Calu3 (cell line): ENCODE data around the gene AGPAT1. TPM values are rescaled to one million over a fixed set of nuclear protein-coding genes. Genes with fewer than 3 reads are reported as not detected.
A peak's percentile ranks its signal among the peaks of the same experiment; 100 is the strongest.

Experiments used
- BruUV-seq: library from RNA; stranded (reverse); fragments of 400-500 nt; replicated peaks from 2 replicates; lab custom pipeline; 2021; lab: Mats Ljungman, UMichigan
- CTCF ChIA-PET: fragments of 300-600 bp; sonication (Branson Sonifier 250); formaldehyde crosslinking; loops from one replicate; lab custom pipeline; 2022; ENCODE audit warnings: antibody characterized with exemption; lab: Charles Lee
- DNase-seq: peaks from one replicate; pipeline ENCODE4 v3.0.0; 2022
- H3K27ac Mint-ChIP-seq: one replicate; pipeline ENCODE4 v1.8.0; 2022; ENCODE audit warnings: mixed read lengths; ENCODE audit not compliant: unreplicated experiment
- H3K27me3 Mint-ChIP-seq: one replicate; pipeline ENCODE4 v1.8.0; 2022; ENCODE audit warnings: mixed read lengths; ENCODE audit not compliant: unreplicated experiment
- H3K36me3 Mint-ChIP-seq: one replicate; pipeline ENCODE4 v1.8.0; 2022; ENCODE audit warnings: mild to moderate bottlenecking, moderate library complexity, mixed read lengths; ENCODE audit not compliant: insufficient read depth, unreplicated experiment
- H3K4me1 Mint-ChIP-seq: one replicate; pipeline ENCODE4 v1.8.0; 2022; ENCODE audit warnings: mild to moderate bottlenecking, low read depth, mixed read lengths; ENCODE audit not compliant: unreplicated experiment
- H3K4me3 Mint-ChIP-seq: one replicate; pipeline ENCODE4 v1.8.0; 2022; ENCODE audit warnings: mild to moderate bottlenecking, low read depth, moderate library complexity, mixed read lengths; ENCODE audit not compliant: unreplicated experiment
- H3K9me3 Mint-ChIP-seq: one replicate; pipeline ENCODE4 v1.8.0; 2022; ENCODE audit warnings: low read depth, mixed read lengths; ENCODE audit not compliant: unreplicated experiment
- intact Hi-C: fragments of 100-400 bp; cut with micrococcal nuclease; formaldehyde crosslinking; loops from one replicate; pipeline ENCODE4 v1.10.0; 2022; ENCODE audit not compliant: unreplicated experiment
- total RNA-seq: library from RNA; stranded (reverse); gene quantifications from 2 replicates; pipeline ENCODE4 v1.2.3, GENCODE V29; 2022
- TF ChIP-seq, protein P1 (sequence below): fragments of 200-600 bp; IDR thresholded peaks from one replicate; pipeline ENCODE4 v1.8.0; 2022; ENCODE audit warnings: antibody characterized with exemption; ENCODE audit not compliant: unreplicated experiment

AGPAT1 gene
- total RNA-seq, 1 experiment from 2014 or later: 138 TPM

DNA sequence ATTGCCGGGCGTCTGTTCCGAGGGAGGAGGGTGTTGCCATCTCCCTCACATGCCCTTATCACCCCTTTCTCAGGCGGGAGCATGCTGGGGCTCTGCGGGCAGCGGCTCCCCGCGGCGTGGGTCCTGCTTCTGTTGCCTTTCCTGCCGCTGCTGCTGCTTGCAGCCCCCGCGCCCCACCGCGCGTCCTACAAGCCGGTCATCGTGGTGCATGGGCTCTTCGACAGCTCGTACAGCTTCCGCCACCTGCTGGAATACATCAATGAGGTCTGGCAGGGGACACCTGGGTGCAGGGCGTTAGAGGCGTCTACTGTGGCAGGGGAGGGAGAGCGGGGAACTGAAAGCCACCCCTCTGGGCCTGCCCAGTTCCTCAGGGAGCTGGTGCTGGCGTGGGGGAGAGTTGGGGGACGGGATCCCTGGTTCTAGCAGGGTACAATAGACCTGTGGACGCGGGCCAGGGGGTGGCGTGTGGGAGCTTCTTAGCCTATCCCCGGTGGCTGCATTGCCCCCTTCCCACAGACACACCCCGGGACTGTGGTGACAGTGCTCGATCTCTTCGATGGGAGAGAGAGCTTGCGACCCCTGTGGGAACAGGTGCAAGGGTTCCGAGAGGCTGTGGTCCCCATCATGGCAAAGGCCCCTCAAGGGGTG, 21.2 kb downstream of the AGPAT1 start:
- CTCF ChIA-PET: interaction anchor here (0.7 to 1.3 kb wide), 8 partner anchors 25 to 67 kb away, joined by 3 to 12 read pairs (median 4); partner anchors contain the start of genes ATF6B, FKBPL and PBX2
- Mint-ChIP-seq H3K9me3 (no peaks in the 10 kb centered on the region), H3K27me3 (no peaks in the 10 kb centered on the region), H3K4me1 (peaks cover 22% of the 10 kb centered on the region), H3K4me3 (peak overlapping the region; percentile 94), H3K27ac (peak overlapping the region; percentile 52), H3K36me3 (peaks cover 29% of the 10 kb centered on the region)
- intact Hi-C loops: loop anchor here (1.0 kb wide), 1 partner anchor 35 kb away; no protein-coding TSS in a partner anchor
- no TSS peak for BruUV-seq
- TF ChIP-seq, protein P1, sequence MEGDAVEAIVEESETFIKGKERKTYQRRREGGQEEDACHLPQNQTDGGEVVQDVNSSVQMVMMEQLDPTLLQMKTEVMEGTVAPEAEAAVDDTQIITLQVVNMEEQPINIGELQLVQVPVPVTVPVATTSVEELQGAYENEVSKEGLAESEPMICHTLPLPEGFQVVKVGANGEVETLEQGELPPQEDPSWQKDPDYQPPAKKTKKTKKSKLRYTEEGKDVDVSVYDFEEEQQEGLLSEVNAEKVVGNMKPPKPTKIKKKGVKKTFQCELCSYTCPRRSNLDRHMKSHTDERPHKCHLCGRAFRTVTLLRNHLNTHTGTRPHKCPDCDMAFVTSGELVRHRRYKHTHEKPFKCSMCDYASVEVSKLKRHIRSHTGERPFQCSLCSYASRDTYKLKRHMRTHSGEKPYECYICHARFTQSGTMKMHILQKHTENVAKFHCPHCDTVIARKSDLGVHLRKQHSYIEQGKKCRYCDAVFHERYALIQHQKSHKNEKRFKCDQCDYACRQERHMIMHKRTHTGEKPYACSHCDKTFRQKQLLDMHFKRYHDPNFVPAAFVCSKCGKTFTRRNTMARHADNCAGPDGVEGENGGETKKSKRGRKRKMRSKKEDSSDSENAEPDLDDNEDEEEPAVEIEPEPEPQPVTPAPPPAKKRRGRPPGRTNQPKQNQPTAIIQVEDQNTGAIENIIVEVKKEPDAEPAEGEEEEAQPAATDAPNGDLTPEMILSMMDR: peak; percentile 80
- peak; percentile 88 for DNase-seq

DNA sequence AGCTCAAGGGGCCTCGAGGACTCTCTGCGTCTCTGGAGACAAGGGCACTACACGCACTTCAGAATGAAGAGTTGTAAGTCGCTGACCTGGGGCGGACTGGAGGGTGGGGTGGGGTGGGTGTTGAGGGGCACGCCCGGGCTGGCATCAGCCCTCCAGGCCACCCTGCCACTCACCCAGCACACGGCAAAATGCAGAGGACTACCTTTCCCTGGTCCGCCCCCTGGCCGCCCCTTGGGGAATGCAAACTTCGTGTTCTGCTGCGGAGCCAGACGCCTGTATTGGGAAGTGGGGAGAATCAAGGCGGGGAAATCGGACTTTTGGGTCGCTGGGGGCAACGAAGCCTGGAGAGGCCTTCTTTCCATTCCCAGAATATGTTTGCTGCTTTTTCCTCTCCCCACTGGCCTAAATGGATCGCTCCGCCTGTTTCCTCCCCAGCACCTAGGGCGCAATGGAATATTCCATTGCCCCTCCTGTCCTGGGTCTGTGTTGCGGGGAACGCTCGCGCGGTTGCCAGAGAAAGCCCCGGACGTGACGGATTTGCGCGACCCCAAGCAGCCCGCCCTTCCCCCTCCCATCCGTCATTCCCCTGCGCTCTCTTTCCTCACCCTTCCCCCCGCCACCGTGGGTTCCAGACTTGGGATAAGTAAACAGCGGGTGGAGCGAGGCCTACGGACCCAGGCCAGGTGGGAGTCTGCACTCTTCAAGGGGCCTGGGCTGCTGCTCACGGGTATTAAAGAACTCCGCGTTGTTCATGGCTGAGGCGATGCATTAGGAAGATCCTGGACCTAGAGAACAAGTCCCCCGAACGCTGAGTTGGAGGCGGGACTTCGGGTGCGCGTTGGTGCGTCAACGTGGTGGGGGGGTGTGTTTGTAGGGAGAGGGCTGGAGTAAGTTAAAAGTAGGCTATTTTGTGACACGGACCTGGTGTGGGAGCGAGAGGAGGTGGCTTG, 22.0 kb downstream of the AGPAT1 start, which contains the start of gene PPT2:
PPT2 (plus strand) TSS at position 578 of the 950 bp plus-strand sequence. CDS start 454 bp downstream, outside the sequence.
- H3K27me3 Mint-ChIP-seq: no peaks in the 10 kb centered on the region
- TSS peak; percentile 54 for BruUV-seq
- intact Hi-C loops: loop anchor here (1.0 kb wide), 1 partner anchor 35 kb away; no protein-coding TSS in a partner anchor
- peaks cover 29% of the 10 kb centered on the region for H3K36me3 Mint-ChIP-seq
- H3K27ac Mint-ChIP-seq: peak within 1 kb of the TSS; percentile 52
- peak within 1 kb of the TSS; percentile 94 for H3K4me3 Mint-ChIP-seq
- TF ChIP-seq, protein P1: no peak
- H3K4me1 Mint-ChIP-seq: peaks cover 22% of the 10 kb centered on the region
- no peaks in the 10 kb centered on the region for H3K9me3 Mint-ChIP-seq
- CTCF ChIA-PET: interaction anchor here (0.6 to 1.3 kb wide), 8 partner anchors 24 to 307 kb away, joined by 3 to 12 read pairs (median 4); partner anchors contain the start of genes ATF6B, FKBPL and PBX2
- DNase-seq: peak; percentile 87

DNA sequence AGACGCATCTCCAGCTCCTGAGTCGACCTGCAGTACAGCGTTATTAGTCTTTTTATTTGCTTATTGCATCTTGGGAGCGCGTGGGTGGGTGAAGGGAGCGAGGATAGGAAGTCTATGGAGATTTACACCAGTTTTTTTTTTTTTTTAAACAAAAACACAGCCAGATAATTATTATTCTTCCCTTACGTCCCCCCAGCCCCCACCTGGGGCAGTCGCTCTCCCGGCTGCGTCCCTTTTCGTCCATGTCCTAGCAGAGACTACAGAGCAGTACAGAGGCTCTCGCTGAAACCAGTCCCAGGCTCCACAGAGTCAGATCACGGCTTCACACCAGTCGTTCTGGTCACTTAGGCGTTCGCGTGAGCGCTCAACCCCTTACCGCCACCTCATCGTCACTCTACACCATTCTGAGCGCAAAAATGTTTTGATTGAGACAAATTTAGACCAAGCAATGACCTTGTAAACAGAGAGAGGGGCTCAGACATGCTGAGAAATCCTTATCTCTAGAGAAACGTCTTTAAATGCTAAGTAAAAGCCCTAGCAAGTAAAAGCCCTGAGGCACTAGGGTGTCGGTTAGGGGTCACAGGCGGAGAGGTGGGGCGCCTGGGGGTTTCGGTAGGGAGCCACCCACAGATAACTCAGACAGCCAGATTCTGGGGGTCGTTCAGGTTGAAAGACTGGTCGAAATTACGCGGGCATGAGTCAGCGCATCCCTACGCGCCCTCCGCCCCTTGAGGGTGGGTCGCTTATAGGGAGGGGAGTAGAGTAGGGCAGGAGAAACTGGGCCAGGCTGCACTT, 22.9 kb downstream of the AGPAT1 start:
- H3K4me3 Mint-ChIP-seq: peak overlapping the region; percentile 94
- no TSS peak for BruUV-seq
- peaks cover 23% of the 10 kb centered on the region for H3K36me3 Mint-ChIP-seq
- intact Hi-C loops: no loop called here
- peaks cover 2% of the 10 kb centered on the region for H3K9me3 Mint-ChIP-seq
- TF ChIP-seq, protein P1: no peak
- H3K27ac Mint-ChIP-seq: peak overlapping the region; percentile 24
- CTCF ChIA-PET: interaction anchor here (0.6 kb wide), 1 partner anchor 306 kb away, joined by 4 read pairs; no protein-coding TSS in a partner anchor
- no peak for DNase-seq
- H3K27me3 Mint-ChIP-seq: no peaks in the 10 kb centered on the region
- peaks cover 22% of the 10 kb centered on the region for H3K4me1 Mint-ChIP-seq
